Measurements from ENCODE around the gene COBL.

DNA sequence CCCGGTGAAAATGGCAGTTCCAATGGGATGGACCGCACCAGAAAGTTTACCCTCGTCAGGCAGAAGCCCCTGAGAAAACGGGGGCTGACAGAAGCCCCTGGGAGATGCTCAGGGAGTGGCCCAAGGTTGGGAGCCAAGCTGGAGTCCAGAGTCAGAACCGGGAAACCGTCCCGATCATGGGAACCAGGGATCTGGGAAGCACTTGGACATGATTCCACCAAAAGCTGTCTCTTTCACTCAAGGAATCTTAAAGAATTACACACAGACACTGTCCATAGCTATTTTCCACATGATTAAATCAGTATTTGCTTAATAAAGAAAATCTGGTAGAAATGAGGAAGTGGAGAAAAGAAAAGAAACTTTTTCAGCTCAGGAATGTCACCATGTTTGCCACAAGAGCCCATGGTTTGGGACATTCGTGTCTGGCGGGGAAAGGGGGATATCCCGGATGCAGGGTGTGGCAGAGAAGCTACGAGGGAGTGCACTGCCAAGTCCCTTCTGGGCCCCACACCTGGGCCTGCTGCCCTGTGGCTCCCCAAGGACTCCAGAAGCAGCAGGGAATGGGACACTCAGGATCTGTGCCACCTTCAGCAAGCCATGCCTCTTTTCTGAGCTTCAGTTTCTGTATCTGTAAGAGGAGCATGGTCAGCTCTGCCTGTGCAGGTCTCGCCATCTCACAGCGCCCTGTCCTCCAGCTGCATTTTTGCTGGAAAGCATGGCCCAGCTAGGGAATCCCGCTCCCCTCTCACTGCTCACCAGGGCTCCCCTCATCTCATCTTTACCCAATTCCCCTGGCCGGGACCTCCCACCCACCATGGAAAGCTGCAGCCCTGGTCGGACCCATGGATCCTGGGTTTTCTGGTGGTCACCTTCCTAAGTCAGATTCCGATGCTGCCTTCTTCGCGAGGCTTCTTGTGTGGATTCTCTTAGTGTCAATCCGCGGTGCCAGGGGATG, 308.8 kb downstream of the COBL start:
- TF ChIP-seq, protein P1, sequence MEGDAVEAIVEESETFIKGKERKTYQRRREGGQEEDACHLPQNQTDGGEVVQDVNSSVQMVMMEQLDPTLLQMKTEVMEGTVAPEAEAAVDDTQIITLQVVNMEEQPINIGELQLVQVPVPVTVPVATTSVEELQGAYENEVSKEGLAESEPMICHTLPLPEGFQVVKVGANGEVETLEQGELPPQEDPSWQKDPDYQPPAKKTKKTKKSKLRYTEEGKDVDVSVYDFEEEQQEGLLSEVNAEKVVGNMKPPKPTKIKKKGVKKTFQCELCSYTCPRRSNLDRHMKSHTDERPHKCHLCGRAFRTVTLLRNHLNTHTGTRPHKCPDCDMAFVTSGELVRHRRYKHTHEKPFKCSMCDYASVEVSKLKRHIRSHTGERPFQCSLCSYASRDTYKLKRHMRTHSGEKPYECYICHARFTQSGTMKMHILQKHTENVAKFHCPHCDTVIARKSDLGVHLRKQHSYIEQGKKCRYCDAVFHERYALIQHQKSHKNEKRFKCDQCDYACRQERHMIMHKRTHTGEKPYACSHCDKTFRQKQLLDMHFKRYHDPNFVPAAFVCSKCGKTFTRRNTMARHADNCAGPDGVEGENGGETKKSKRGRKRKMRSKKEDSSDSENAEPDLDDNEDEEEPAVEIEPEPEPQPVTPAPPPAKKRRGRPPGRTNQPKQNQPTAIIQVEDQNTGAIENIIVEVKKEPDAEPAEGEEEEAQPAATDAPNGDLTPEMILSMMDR (IDR thresholded peaks at IDR 0.05), result no peak
- TF ChIP-seq POLR2A (IDR thresholded peaks at IDR 0.05), result no peak
- TF ChIP-seq POLR2AphosphoS5 (IDR thresholded peaks at IDR 0.05), result no peak

All from prostate gland (tissue), 2 donors.